H1 (cell line): Measurements from ENCODE around the gene BRD1. TPM values are rescaled to one million over a fixed set of nuclear protein-coding genes. Genes with fewer than 3 reads are reported as not detected.
"Not testable (repeated sequence)": the region's sequence is repeated elsewhere in the genome, so short reads cannot be mapped to it uniquely, and the experiment has no call there.

Experiments used
- CTCF ChIA-PET: fragments of 300-600 bp; sonication (Branson Sonifier 250); formaldehyde crosslinking; loops from one replicate; lab custom pipeline; 2021; ENCODE audit not compliant: partially characterized antibody; lab: Charles Lee
- POLR2A ChIA-PET: fragments of 300-600 bp; sonication (Branson Sonifier 250); formaldehyde crosslinking; loops from one replicate; lab custom pipeline; 2021; ENCODE audit warnings: inconsistent platforms; ENCODE audit not compliant: partially characterized antibody; lab: Charles Lee
- DNase-seq, 2 experiments: peaks; one replicate each; pipeline versions ENCODE4 v3.0.0 to v3.0.0-alpha.2; 2010 to 2022; ENCODE audit warnings: low spot score in 2 of 2, low read depth in 1 of 2, mixed read lengths in 1 of 2
- FAIRE-seq: peaks from 2 replicates; lab custom pipeline; 2011; peaks lifted over from hg19 to GRCh38; lab: Jason Lieb, UNC
- H2AFZ ChIP-seq: 2 replicates; pipeline ENCODE4 v1.8.1; 2012; ENCODE audit warnings: low read length, inconsistent platforms
- H2AK5ac ChIP-seq: 2 replicates; pipeline ENCODE4 v1.6.1; 2013; ENCODE audit warnings: low read depth, low read length
- H2BK120ac ChIP-seq: replicated peaks from 2 replicates; pipeline ENCODE3; 2013; ENCODE audit warnings: low read depth, low read length, inconsistent platforms
- H2BK12ac ChIP-seq: 2 replicates; pipeline ENCODE4 v1.6.1; 2013; ENCODE audit warnings: low read depth, low read length
- H2BK15ac ChIP-seq: 2 replicates; pipeline ENCODE4 v1.6.1; 2013; ENCODE audit warnings: low read length
- H2BK20ac ChIP-seq: 2 replicates; pipeline ENCODE4 v1.6.1; 2013; ENCODE audit warnings: low read length
- H2BK5ac ChIP-seq: 2 replicates; pipeline ENCODE4 v1.6.1; 2013; ENCODE audit warnings: low read depth, low read length
- H3K14ac ChIP-seq: 2 replicates; pipeline ENCODE4 v1.6.1; 2013; ENCODE audit warnings: inconsistent platforms; ENCODE audit not compliant: insufficient read length
- H3K18ac ChIP-seq: 2 replicates; pipeline ENCODE4 v1.6.1; 2013; ENCODE audit warnings: low read length; ENCODE audit errors: extremely low read depth
- H3K23ac ChIP-seq: 2 replicates; pipeline ENCODE4 v1.6.1; 2013; ENCODE audit warnings: inconsistent platforms; ENCODE audit not compliant: insufficient read length
- H3K23me2 ChIP-seq: 2 replicates; pipeline ENCODE4 v1.6.1; 2013; ENCODE audit warnings: low read depth, low read length
- H3K27ac ChIP-seq: 2 replicates; pipeline ENCODE4 v1.6.1; 2011; ENCODE audit warnings: low read depth, low read length, inconsistent platforms
- H3K27me3 ChIP-seq, 4 experiments: replicated peaks in 1 of 4; 1 replicate in 1 of 4; 2 replicates in 3 of 4; pipeline versions ENCODE4 v1.6.1 to v1.8.1; 2011 to 2013; ENCODE audit warnings: low read length in 3 of 4, mild to moderate bottlenecking in 3 of 4, inconsistent platforms in 2 of 4, mixed read lengths in 2 of 4, moderate library complexity in 1 of 4; ENCODE audit not compliant: control insufficient read depth in 3 of 4, insufficient read depth in 3 of 4; ENCODE audit errors: extremely low read depth in 1 of 4
- H3K36me3 ChIP-seq, 4 experiments: 2 replicates each; pipeline versions ENCODE4 v1.6.1 to v1.8.1; 2011 to 2013; ENCODE audit warnings: mild to moderate bottlenecking in 4 of 4, low read length in 3 of 4, moderate library complexity in 2 of 4, control low read depth in 1 of 4, inconsistent platforms in 1 of 4; ENCODE audit not compliant: insufficient read depth in 4 of 4, control insufficient read depth in 2 of 4
- H3K4ac ChIP-seq: replicated peaks from 2 replicates; pipeline ENCODE3; 2013; ENCODE audit warnings: low read length, low read depth, mixed read lengths, inconsistent platforms; ENCODE audit not compliant: insufficient read length
- H3K4me1 ChIP-seq, 4 experiments: replicated peaks in 1 of 4; 1 replicate in 1 of 4; 2 replicates in 3 of 4; pipeline versions ENCODE4 v1.6.1 to v1.8.1; 2011 to 2013; ENCODE audit warnings: low read length in 3 of 4, inconsistent platforms in 2 of 4, mixed read lengths in 1 of 4; ENCODE audit not compliant: insufficient read depth in 4 of 4, control insufficient read depth in 3 of 4
- H3K4me2 ChIP-seq, 2 experiments: 2 replicates each; pipeline versions ENCODE4 v1.6.1 to v1.8.1; 2011 to 2013; ENCODE audit warnings: low read depth in 2 of 2, low read length in 2 of 2, control low read depth in 1 of 2, inconsistent platforms in 1 of 2, mild to moderate bottlenecking in 1 of 2; ENCODE audit not compliant: insufficient read depth in 1 of 2
- H3K4me3 ChIP-seq, 4 experiments: fragments of 200-600, 300-600 bp in 1 of 4; sonication (generic), shearing (Covaris generic), sonication (Bioruptor Twin) in 1 of 4; 2 replicates each; pipeline versions ENCODE4 v1.5.1 to v1.8.1; 2011 to 2016; ENCODE audit warnings: low read length in 4 of 4, low read depth in 3 of 4, control low read depth in 2 of 4, inconsistent platforms in 2 of 4, mild to moderate bottlenecking in 2 of 4, mixed read lengths in 1 of 4, moderate library complexity in 1 of 4; ENCODE audit not compliant: insufficient read depth in 2 of 4; ENCODE audit errors: extremely low read depth in 1 of 4
- H3K56ac ChIP-seq: replicated peaks from 2 replicates; pipeline ENCODE3; 2013; ENCODE audit warnings: low read depth, mild to moderate bottlenecking, mixed read lengths, low read length, inconsistent platforms; ENCODE audit not compliant: insufficient read length
- H3K79me1 ChIP-seq: 2 replicates; pipeline ENCODE4 v1.6.1; 2013; ENCODE audit warnings: low read depth, low read length, control low read depth
- H3K79me2 ChIP-seq, 2 experiments: 2 replicates each; pipeline versions ENCODE4 v1.6.1 to v1.8.1; 2012 to 2013; ENCODE audit warnings: low read length in 2 of 2, mild to moderate bottlenecking in 2 of 2, inconsistent platforms in 1 of 2; ENCODE audit not compliant: insufficient read depth in 2 of 2, control insufficient read depth in 1 of 2
- H3K9ac ChIP-seq, 4 experiments: replicated peaks in 1 of 4; 1 replicate in 1 of 4; 2 replicates in 3 of 4; pipeline versions ENCODE4 v1.6.1 to v1.8.1; 2011 to 2013; ENCODE audit warnings: low read depth in 3 of 4, low read length in 3 of 4, control low read depth in 2 of 4, mild to moderate bottlenecking in 2 of 4, moderate library complexity in 2 of 4, inconsistent platforms in 1 of 4; ENCODE audit errors: extremely low read depth in 1 of 4
- H3K9me3 ChIP-seq, 2 experiments: 2 replicates each; pipeline versions ENCODE4 v1.6.1 to v1.8.1; 2012 to 2013; ENCODE audit warnings: mild to moderate bottlenecking in 2 of 2, moderate library complexity in 2 of 2, control low read depth in 1 of 2, inconsistent platforms in 1 of 2, low read depth in 1 of 2, low read length in 1 of 2, mixed read lengths in 1 of 2; ENCODE audit not compliant: insufficient read depth in 2 of 2
- H4K20me1 ChIP-seq, 2 experiments: replicated peaks in 1 of 2; 2 replicates each; pipeline versions ENCODE3 to v1.8.1; 2011 to 2013; ENCODE audit warnings: inconsistent platforms in 2 of 2, low read length in 2 of 2, mild to moderate bottlenecking in 1 of 2; ENCODE audit not compliant: insufficient read depth in 2 of 2, control insufficient read depth in 1 of 2
- H4K5ac ChIP-seq: 2 replicates; pipeline ENCODE4 v1.6.1; 2013; ENCODE audit warnings: low read length, low read depth, mixed read lengths, inconsistent platforms; ENCODE audit not compliant: insufficient read length
- H4K8ac ChIP-seq: 2 replicates; pipeline ENCODE4 v1.8.0; 2013; ENCODE audit warnings: mild to moderate bottlenecking, moderate library complexity, low read length, inconsistent platforms; ENCODE audit not compliant: insufficient read depth; ENCODE audit errors: extremely low read depth
- H4K91ac ChIP-seq: replicated peaks from 2 replicates; pipeline ENCODE3; 2013; ENCODE audit warnings: low read length, mixed read lengths, inconsistent platforms; ENCODE audit not compliant: insufficient read length
- WGBS, 2 experiments: shearing (Covaris generic) in 1 of 2; methylation state at CpG; one replicate each; pipeline versions ENCODE4 v1.1.6 to v1.1.7; 2013 to 2015; ENCODE audit warnings: low lambda C conversion rate in 2 of 2, mixed read lengths in 2 of 2, inconsistent platforms in 1 of 2, low coverage in 1 of 2, missing lambda C conversion rate in 1 of 2; ENCODE audit not compliant: insufficient replicate concordance in 2 of 2, insufficient coverage in 1 of 2, insufficient read length in 1 of 2; ENCODE audit errors: extremely low coverage in 1 of 2, missing lambda C conversion rate in 1 of 2; 5-methylcytosine and 5-hydroxymethylcytosine counted together
- polyA plus RNA-seq, 7 experiments: library from polyadenylated mRNA; depleted of rRNA in 3 of 7; stranded (reverse) in 5 of 7; unstranded in 2 of 7; fragments of >200 nt in 5 of 7; fragments of 200-250 nt in 2 of 7; gene quantifications; 1 replicate in 5 of 7; 2 replicates in 1 of 7; 4 replicates in 1 of 7; pipeline versions ENCODE4 v1.2.1 to v1.2.3, GENCODE V29; 2011 to 2013; ENCODE audit warnings: missing spikeins in 2 of 7, mixed read lengths in 2 of 7
- total RNA-seq: library from RNA; stranded (reverse); fragmentation: NEBNext Ultra II Directional; extraction: Animal tissue kit (Norgen Biotek cat#: 25700); gene quantifications from 2 replicates; pipeline ENCODE4 v1.2.1, GENCODE V29; 2021

The BRD1 gene
- total and polyA plus RNA-seq, 2 of the 8 experiments (the other 6 are each of a cell fraction or from before 2014, with no cell fraction given): 6.8 to 34.0 TPM

DNA sequence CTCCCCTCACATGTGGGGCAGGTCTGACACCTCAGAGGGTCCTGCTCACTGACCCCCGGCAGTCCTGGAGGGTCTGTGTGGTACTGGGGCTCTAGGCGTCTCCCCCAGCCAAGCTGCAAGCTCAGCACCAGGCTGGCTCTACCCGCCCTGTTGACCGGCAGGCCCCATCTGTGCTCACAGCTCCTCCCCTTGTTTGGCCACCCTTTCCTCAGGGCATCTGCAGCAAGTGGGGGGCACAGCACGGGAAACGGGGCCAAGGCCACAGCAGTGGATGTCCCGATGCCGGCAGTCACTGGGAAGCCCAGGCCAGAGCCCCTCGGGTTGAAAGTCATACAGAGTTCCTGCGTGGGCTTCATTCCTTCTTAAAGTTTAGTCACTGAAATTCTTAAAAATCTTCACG lies 5.9 kb downstream of the BRD1 start:
- DNase-seq, POLR2A ChIA-PET, H2BK20ac ChIP-seq, H3K4me2 ChIP-seq, H2AK5ac ChIP-seq, H3K14ac ChIP-seq, H3K56ac ChIP-seq, H3K23me2 ChIP-seq, H3K4me3 ChIP-seq, H2AFZ ChIP-seq, H3K27me3 ChIP-seq, H2BK5ac ChIP-seq, FAIRE-seq, H3K27ac ChIP-seq, H4K91ac ChIP-seq, H4K5ac ChIP-seq, H2BK15ac ChIP-seq, H3K4ac ChIP-seq, H2BK120ac ChIP-seq, H3K9me3 ChIP-seq, H3K9ac ChIP-seq, H3K4me1 ChIP-seq, H2BK12ac ChIP-seq, H3K23ac ChIP-seq, H3K18ac ChIP-seq: not testable (repeated sequence)
- H3K36me3 ChIP-seq: peaks cover 21 to 67% (median 35%) of the 10 kb centered on the region in 4 experiments
- peaks cover 36 to 98% of the 10 kb centered on the region in 2 experiments for H3K79me2 ChIP-seq
- H4K8ac ChIP-seq: 0 out of 2 replicates have a peak overlapping the region, but pooled peaks have one; percentile 29
- H4K20me1 ChIP-seq: peaks cover 52 to 57% of the 10 kb centered on the region in 2 experiments
- CTCF ChIA-PET: interaction anchor here (0.7 to 1.9 kb wide), 5 partner anchors 17 to 256 kb away, joined by 3 to 5 read pairs (median 4); no protein-coding TSS in a partner anchor
- WGBS, 2 experiments: 91% methylated on average over 11 of the region's 11 CpGs; no CpG with 5 or more reads in 1 of the 2 experiments
- H3K79me1 ChIP-seq: peaks cover 38% of the 10 kb centered on the region
